22Rv1 (cell line): Measurements from ENCODE around the gene SEMA6A.

Experiments used
- CTCF ChIP-seq: fragments of 450-650 bp; IDR thresholded peaks from 2 replicates; pipeline ENCODE4 v1.5.1; 2017; ENCODE audit warnings: mild to moderate bottlenecking
- ZFX ChIP-seq: fragments of 450-650 bp; IDR thresholded peaks from 2 replicates; pipeline ENCODE4 v1.6.1; 2017; ENCODE audit warnings: antibody characterized with exemption, borderline replicate concordance

- TF ChIP-seq CTCF = no peak
- no peak for TF ChIP-seq ZFX
These were observed 163.5 kb downstream of the SEMA6A start for GRCh38 chr5:116411101-116411571.
